Memory B cell (primary cell): ENCODE results near the gene WBP1.
"Not testable (repeated sequence)": the region's sequence is repeated elsewhere in the genome, so short reads cannot be mapped to it uniquely, and the experiment has no call there.

Experiments used
- ATAC-seq: fragments of 150-1000 bp; cut with Tn5 transposase; 2 replicates; pipeline ENCODE4 v1.10.0; 2021; ENCODE audit warnings: low read depth, mild to moderate bottlenecking, moderate library complexity
- DNase-seq, 2 donors: peaks; one replicate each; pipeline ENCODE4 v3.0.0; 2022; ENCODE audit warnings: low spot score in 2 of 2
- H3K27ac Mint-ChIP-seq: one replicate; pipeline ENCODE4 v1.8.0; 2022; ENCODE audit warnings: mild to moderate bottlenecking, moderate library complexity, mixed read lengths
- H3K27me3 Mint-ChIP-seq: one replicate; pipeline ENCODE4 v1.8.0; 2022; ENCODE audit warnings: mixed read lengths
- H3K36me3 Mint-ChIP-seq: one replicate; pipeline ENCODE4 v1.8.0; 2022; ENCODE audit warnings: mild to moderate bottlenecking, mixed read lengths
- H3K4me1 Mint-ChIP-seq: one replicate; pipeline ENCODE4 v1.8.0; 2022; ENCODE audit warnings: mixed read lengths
- H3K4me3 Mint-ChIP-seq: one replicate; pipeline ENCODE4 v1.8.0; 2022; ENCODE audit warnings: mild to moderate bottlenecking, moderate library complexity, mixed read lengths
- H3K9me3 Mint-ChIP-seq: one replicate; pipeline ENCODE4 v1.8.0; 2022; ENCODE audit warnings: mixed read lengths

Gene WBP1

DNA sequence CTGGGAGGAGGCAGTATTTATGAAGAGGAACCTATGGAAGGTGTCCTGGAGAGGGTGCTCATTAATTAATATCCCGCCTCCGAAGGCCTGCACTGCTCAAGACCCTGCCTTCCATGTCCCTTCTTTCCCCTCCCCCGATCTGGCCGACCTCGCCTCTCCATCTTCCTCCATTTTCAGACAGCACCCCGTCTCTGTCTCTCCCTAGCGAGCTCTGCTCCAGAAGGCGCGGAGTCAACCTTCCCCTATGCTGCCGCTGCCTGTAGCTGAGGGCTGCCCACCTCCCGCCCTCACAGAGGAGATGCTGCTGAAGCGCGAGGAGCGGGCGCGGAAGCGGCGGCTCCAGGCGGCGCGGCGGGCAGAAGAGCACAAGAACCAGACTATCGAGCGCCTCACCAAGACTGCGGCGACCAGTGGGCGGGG lies 1.1 kb upstream of the WBP1 start:
- H3K9me3 Mint-ChIP-seq, result no peaks in the 10 kb centered on the region
- H3K27ac Mint-ChIP-seq, result peak overlapping the region; percentile 99
- ATAC-seq, result no peak
- H3K27me3 Mint-ChIP-seq, result no peaks in the 10 kb centered on the region
- peaks cover 43% of the 10 kb centered on the region for H3K4me1 Mint-ChIP-seq
- H3K36me3 Mint-ChIP-seq, result peaks cover 5% of the 10 kb centered on the region
- no peak for DNase-seq
- H3K4me3 Mint-ChIP-seq, result peak overlapping the region; percentile 96

- H3K4me1 Mint-ChIP-seq, result peaks cover 41% of the 10 kb centered on the region
- peak overlapping the region; percentile 99 for H3K27ac Mint-ChIP-seq
- H3K36me3 Mint-ChIP-seq, result peaks cover 8% of the 10 kb centered on the region
- no peaks in the 10 kb centered on the region for H3K9me3 Mint-ChIP-seq
- no peaks in the 10 kb centered on the region for H3K27me3 Mint-ChIP-seq
- peak; percentile 85 to 89 for DNase-seq
- peak; percentile 47 for ATAC-seq
- H3K4me3 Mint-ChIP-seq, result peak overlapping the region; percentile 96
These were observed 598 bp upstream of the WBP1 start for GRCh38 chr2:74457549-74458131.

DNA sequence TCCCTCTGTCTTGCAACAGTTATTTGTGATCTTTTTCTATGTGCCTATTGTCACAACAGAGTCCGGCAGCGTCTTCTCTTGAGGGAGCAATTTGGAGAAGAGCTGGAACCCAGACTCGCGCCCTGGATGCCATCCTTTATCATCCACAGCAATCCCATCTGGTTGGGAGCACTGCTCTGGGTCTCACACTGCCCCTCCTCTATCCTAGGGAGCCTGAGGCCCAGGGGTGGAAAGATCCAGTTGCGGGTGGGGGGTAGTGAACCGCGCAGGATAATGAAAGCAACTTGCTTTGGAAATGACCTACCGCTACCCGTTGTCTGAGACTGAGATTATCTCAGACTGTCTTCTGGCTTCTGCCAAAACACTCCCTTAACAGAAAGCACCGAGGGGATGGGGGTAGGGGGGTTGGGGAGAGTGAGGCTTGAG lies 713 bp downstream of the WBP1 start:
- Mint-ChIP-seq H3K27me3 (no peaks in the 10 kb centered on the region), H3K4me3 (peak overlapping the region; percentile 96), H3K36me3 (peaks cover 11% of the 10 kb centered on the region), H3K4me1 (peaks cover 44% of the 10 kb centered on the region), H3K27ac (peak overlapping the region; percentile 99), H3K9me3 (no peaks in the 10 kb centered on the region)
- DNase-seq (no peak), ATAC-seq (no peak)

DNA sequence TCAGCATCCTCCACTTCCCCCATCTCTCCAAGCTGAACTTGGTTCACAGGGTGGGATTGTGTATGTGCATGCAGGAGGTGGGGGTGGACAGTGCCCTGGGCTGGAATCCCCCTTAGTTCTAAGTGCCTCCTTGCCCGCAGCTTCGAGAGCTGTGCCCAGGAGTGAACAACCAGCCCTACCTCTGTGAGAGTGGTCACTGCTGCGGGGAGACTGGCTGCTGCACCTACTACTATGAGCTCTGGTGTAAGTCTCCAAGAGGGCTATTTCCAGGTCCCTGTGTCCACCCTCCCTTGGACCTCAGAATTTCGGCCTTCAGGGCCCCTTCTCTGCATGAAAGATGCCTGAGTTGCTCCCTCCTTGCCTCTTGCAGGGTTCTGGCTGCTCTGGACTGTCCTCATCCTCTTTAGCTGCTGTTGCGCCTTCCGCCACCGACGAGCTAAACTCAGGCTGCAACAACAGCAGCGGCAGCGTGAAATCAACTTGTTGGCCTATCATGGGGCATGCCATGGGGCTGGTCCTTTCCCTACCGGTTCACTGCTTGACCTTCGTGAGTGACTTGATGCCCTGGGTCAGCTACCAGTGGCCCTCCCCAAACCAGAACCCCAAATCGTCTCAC lies 1.4 kb downstream of the WBP1 start:
- H3K9me3 Mint-ChIP-seq, ATAC-seq, DNase-seq, H3K27ac Mint-ChIP-seq, H3K27me3 Mint-ChIP-seq: not testable (repeated sequence)
- Mint-ChIP-seq H3K4me3 (peak overlapping the region; percentile 83), H3K36me3 (peaks cover 11% of the 10 kb centered on the region), H3K4me1 (peaks cover 48% of the 10 kb centered on the region)

DNA sequence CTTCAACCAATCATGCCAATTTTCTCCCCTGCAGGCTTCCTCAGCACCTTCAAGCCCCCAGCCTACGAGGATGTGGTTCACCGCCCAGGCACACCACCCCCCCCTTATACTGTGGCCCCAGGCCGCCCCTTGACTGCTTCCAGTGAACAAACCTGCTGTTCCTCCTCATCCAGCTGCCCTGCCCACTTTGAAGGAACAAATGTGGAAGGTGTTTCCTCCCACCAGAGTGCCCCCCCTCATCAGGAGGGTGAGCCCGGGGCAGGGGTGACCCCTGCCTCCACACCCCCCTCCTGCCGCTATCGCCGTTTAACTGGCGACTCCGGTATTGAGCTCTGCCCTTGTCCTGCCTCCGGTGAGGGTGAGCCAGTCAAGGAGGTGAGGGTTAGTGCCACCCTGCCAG lies 1.9 kb downstream of the WBP1 start:
- Mint-ChIP-seq H3K4me3 (peak overlapping the region; percentile 21), H3K4me1 (peaks cover 42% of the 10 kb centered on the region), H3K36me3 (peaks cover 11% of the 10 kb centered on the region)
- H3K27ac Mint-ChIP-seq, H3K27me3 Mint-ChIP-seq, H3K9me3 Mint-ChIP-seq, DNase-seq, ATAC-seq: not testable (repeated sequence)

DNA sequence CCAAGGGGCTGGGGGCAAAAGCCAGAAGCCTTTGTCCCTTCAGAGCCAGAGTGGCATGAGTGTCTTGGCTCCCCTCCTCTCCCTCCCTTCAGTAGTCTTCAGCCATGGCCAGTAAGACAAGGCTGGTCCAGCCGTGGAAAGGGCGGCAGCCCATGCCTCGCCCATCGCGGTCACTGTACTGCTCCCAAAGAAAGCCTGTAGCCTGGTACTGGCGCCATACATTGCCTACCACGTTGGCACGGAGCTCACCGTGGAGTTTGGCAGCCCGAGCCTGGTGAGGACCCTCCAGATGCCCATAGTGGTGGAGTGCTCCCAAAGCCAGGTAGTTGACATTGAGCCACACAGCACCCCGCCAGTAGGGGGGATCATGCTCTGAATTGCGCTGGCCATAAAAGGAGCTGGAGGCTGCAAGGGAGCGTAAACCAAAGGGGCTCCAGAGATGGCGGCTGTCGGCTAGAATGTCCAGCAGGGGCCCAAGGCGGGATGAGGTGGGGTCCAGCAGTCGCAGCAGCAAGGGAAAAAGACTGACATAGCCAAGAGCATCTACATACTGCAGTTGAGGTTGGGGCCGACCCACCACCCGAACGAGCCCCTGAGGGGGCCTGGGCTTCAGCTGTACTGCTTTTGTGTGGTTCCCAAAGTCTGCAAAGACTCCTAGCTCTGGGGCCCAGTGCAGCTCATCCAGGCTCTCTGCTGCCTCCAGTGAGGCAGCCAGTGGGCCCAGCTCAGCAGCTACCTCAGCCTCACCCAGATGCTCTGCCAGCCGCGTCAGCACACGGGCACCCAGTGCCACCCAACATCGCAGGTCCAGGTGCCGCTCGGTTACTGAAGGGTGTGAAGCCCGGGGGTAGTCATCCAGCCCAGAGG lies 3.2 kb downstream of the WBP1 start:
- Mint-ChIP-seq H3K4me1 (peaks cover 37% of the 10 kb centered on the region), H3K27ac (no peak overlapping the region), H3K27me3 (no peaks in the 10 kb centered on the region), H3K4me3 (no peak overlapping the region), H3K36me3 (peaks cover 9% of the 10 kb centered on the region), H3K9me3 (no peaks in the 10 kb centered on the region)
- ATAC-seq (no peak), DNase-seq (no peak)

DNA sequence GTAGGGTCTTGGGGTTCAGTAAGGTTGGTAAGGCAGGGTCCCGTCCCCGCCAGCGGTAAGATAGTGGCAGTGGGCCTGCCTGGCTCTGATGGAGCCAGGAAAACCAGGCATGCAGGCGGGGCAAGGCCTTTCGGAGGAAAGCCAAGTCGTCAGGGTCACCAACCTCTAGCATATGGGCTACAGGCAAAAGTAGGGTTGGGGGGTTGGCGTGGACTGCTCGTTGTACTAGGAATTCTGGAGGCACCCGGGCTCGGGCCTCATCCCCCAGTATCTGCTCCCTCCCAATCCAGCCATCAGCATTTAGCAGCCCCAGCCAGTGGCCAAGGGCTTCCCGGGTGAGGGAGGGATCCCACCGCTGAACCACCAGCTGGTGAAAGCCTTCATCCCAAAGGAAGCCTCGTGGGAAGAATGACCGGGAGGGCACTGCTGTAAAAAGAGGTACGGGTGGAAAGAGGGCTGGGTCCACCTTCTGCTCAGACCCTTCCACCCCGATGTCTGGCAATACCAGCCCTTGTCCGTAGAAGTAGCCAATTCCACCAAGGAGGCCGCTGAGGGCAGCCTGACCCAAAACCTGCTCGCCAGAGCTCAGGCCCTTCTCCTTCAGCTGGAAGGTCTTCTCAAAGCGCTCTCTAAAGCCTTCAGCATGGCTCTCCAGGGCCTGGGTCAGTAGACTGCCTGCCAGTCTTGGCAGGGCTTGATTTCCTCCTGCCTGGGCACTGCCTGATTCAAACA lies 4.0 kb downstream of the WBP1 start:
- DNase-seq, result no peak
- Mint-ChIP-seq H3K4me1 (peaks cover 29% of the 10 kb centered on the region), H3K4me3 (no peak overlapping the region), H3K27me3 (no peaks in the 10 kb centered on the region), H3K36me3 (peaks cover 6% of the 10 kb centered on the region), H3K9me3 (no peaks in the 10 kb centered on the region), H3K27ac (peak overlapping the region; percentile 24)
- ATAC-seq, result no peak

DNA sequence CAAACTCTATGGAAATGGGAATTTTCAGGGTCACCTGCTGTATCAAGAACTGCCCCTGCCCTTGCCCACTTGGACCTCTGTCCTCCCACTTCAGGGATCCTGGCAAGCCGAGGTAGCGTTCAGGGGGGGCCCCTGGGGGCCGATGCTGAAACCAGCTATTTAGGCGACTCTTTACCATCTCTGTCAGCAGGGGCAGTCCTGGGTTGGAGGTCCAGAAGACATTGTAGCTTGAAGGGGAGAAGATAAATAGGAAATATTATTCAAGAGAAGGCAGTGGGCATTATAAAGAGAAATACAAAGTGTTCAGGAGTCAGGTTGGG lies 4.5 kb downstream of the WBP1 start:
- H3K27ac Mint-ChIP-seq, result peak overlapping the region; percentile 24
- H3K27me3 Mint-ChIP-seq, result no peaks in the 10 kb centered on the region
- peaks cover 6% of the 10 kb centered on the region for H3K36me3 Mint-ChIP-seq
- H3K9me3 Mint-ChIP-seq, result no peaks in the 10 kb centered on the region
- DNase-seq (no peak), ATAC-seq (no peak)
- H3K4me1 Mint-ChIP-seq, result peaks cover 28% of the 10 kb centered on the region
- no peak overlapping the region for H3K4me3 Mint-ChIP-seq

DNA sequence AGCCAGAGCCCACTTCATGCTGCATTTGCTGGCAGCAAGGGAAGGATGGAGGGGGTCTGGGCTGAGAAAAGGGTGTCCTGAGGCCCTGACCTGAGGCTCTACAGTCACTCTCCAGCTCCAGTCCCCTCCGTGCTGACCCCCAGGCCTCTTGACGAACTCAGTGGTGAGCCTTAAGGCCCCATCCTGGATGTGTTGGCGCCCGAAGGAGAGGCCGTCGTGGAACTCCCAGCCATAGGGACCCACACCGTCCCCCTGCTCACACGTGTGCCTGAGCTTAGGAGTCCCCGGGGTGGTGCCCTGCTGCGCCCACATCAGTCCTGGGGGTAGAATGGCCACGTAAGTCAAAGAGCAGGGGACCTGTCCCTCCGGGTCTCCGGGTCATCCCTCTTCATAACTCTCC lies 6.2 kb downstream of the WBP1 start:
- peak overlapping the region; percentile 97 for H3K27ac Mint-ChIP-seq

GRCh38 chr2:74470742-74471141 lies 12.5 kb downstream of the WBP1 start:
- ATAC-seq, H3K27me3 Mint-ChIP-seq, H3K9me3 Mint-ChIP-seq, DNase-seq, H3K36me3 Mint-ChIP-seq: not testable (repeated sequence)
- Mint-ChIP-seq H3K27ac (peak overlapping the region; percentile 1), H3K4me3 (peak overlapping the region; percentile 24), H3K4me1 (peaks cover 13% of the 10 kb centered on the region)

More for the DNA sequence above, 6.2 kb downstream of the WBP1 start:
- Mint-ChIP-seq H3K9me3 (no peaks in the 10 kb centered on the region), H3K27me3 (no peaks in the 10 kb centered on the region), H3K4me1 (peaks cover 23% of the 10 kb centered on the region), H3K4me3 (peak overlapping the region; percentile 98), H3K36me3 (peaks cover 6% of the 10 kb centered on the region)
- ATAC-seq (no peak), DNase-seq (no peak)

DNA sequence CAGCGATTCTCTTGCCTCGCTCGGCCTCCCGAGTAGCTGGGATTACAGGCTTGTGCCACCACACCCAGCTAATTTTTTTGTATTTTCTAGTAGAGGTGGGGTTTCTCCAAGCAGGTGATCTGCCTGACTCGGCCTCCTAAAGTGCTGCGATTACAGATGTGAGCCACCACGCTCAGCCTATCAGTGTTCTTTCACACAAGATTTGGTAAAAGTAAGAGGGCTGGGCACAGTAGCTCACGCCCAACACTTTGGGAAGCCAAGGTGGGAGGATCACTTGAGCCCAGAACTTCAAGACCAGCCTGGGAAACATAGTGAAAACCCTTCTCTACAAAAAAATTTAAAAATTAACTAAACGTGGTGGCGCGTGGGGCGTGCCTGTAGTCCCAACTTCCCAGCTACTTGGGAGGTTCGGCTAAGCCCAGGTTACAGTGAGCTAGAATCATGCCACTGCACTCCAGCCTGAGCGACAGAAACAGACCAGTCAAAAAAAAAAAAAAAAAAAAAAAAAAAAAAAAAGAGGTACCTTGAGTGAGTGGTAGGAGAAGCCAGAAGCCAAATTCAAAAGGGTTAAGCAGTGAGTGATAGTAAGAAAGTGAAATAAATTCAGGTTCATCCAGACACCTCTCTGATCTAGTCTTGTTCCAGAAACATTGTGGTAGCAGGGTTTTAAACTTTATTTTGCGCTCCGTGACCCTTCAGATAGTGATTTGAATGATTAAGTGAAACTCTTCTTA lies 13.3 kb downstream of the WBP1 start:
- DNase-seq (no peak), ATAC-seq (no peak)
- no peaks in the 10 kb centered on the region for H3K9me3 Mint-ChIP-seq
- H3K36me3 Mint-ChIP-seq, result peaks cover 6% of the 10 kb centered on the region
- peak overlapping the region; percentile 96 for H3K4me3 Mint-ChIP-seq
- H3K27me3 Mint-ChIP-seq, result no peaks in the 10 kb centered on the region
- peaks cover 13% of the 10 kb centered on the region for H3K4me1 Mint-ChIP-seq
- H3K27ac Mint-ChIP-seq, result peak overlapping the region; percentile 97

- H3K4me3 Mint-ChIP-seq, result peak within 1 kb of the TSS; percentile 96
- H3K4me1 Mint-ChIP-seq, result peaks cover 13% of the 10 kb centered on the region
- peak within 1 kb of the TSS; percentile 97 for H3K27ac Mint-ChIP-seq
- no peaks in the 10 kb centered on the region for H3K9me3 Mint-ChIP-seq
- peak; percentile 95 to 98 for DNase-seq
- H3K36me3 Mint-ChIP-seq, result peaks cover 7% of the 10 kb centered on the region
- peak; percentile 96 for ATAC-seq
- H3K27me3 Mint-ChIP-seq, result no peaks in the 10 kb centered on the region
These were observed 14.1 kb downstream of the WBP1 start, which contains the start of gene MRPL53 for GRCh38 chr2:74472086-74472944. Gene MRPL53, minus strand, starts transcription at chr2:74472680. Its CDS starts 20 bp downstream, at chr2:74472660.

DNA sequence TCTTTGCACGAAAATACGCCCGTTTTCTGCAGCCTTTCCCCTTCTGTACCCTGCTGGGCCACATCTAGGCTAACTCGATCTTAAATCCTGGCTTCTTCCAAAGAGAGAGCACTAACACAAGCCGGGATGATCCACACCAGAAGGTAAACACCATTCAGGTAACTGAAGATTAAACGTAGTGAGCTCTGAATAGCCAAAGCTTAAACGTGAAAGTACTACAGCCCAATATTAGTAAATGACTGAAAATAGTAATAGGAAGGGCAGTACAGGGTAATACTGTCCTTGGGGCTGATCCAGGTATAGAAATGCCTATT lies 14.7 kb downstream of the WBP1 start:
- no peak for ATAC-seq

More for the DNA sequence above, 14.7 kb downstream of the WBP1 start:
- no peak for DNase-seq
- Mint-ChIP-seq H3K9me3 (no peaks in the 10 kb centered on the region), H3K27me3 (no peaks in the 10 kb centered on the region), H3K27ac (peak overlapping the region; percentile 97), H3K4me1 (peaks cover 15% of the 10 kb centered on the region), H3K36me3 (peaks cover 10% of the 10 kb centered on the region), H3K4me3 (peak overlapping the region; percentile 96)
